Measurements from ENCODE around the gene POLR3E. TPM values are rescaled to one million over a fixed set of nuclear protein-coding genes. Genes with fewer than 3 reads are reported as not detected.

The POLR3E gene, protein sequence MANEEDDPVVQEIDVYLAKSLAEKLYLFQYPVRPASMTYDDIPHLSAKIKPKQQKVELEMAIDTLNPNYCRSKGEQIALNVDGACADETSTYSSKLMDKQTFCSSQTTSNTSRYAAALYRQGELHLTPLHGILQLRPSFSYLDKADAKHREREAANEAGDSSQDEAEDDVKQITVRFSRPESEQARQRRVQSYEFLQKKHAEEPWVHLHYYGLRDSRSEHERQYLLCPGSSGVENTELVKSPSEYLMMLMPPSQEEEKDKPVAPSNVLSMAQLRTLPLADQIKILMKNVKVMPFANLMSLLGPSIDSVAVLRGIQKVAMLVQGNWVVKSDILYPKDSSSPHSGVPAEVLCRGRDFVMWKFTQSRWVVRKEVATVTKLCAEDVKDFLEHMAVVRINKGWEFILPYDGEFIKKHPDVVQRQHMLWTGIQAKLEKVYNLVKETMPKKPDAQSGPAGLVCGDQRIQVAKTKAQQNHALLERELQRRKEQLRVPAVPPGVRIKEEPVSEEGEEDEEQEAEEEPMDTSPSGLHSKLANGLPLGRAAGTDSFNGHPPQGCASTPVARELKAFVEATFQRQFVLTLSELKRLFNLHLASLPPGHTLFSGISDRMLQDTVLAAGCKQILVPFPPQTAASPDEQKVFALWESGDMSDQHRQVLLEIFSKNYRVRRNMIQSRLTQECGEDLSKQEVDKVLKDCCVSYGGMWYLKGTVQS
- 71.1 and 74.5 TPM in 2 replicates for total RNA-seq (2014; rRNA removed; shearing (Covaris generic))
- 103 and 107 TPM in 2 replicates for total RNA-seq (2022)
- percentile 75 among the genes with signal in this experiment for Bru-seq, nascent RNA
- BruChase-seq, experiment 1, labeled RNA remaining after a 6-hour chase: percentile 86 among the genes with signal in this experiment
- BruChase-seq, experiment 2, labeled RNA remaining after a 2-hour chase: percentile 88 among the genes with signal in this experiment
- long read RNA-seq, transcript POLR3E-201 (21 exons, 3,697 nt): major isoform, 32 of 80 reads
- long read RNA-seq, partial matches to known transcripts: 11 of 80 reads
- long read RNA-seq, other reads (novel, unspliced or antisense): 37 of 80 reads

DNA sequence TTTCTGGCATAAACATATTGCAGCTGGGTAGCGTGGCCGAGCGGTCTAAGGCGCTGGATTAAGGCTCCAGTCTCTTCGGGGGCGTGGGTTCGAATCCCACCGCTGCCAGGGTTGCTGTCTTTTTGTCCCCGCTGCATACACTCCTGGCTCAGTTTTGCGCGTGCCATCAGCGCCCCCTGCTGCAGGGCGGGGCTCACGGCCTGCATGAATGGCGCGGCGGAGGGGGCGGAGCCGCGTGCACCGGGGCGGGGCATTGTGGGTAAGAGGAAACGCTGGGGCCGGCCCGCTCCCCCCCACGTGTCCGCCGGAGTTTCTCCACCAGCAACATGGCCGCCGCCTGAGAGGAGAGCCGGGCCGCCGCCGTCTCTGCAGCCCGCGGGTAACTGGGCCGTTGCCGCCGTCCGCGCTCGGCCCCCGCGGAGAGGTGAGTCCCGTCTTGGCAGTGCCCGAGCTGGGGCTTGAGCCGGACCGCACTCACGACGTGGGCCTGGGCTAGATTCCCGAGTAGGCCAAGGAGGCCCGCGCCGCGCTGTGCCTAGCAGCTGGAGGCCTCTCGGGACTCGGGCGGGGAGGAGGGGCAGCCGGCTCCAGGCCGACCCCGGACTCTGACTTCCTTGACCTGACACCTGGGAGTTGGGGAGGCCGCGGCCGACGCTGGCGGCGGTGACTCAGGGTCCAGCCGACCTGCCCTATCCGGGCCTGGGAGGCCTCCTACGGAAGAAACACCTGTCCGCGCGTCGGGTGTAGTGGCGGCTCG, at the start of gene POLR3E:
TSS of gene POLR3E (plus strand) at position 296 of the 757 bp plus-strand sequence. CDS start 5,560 bp downstream, outside the sequence.
- peak within 1 kb of the TSS; percentile 74 for H3K27ac ChIP-seq (ENCODE audit: low read depth, low read length, poor library complexity, severe bottlenecking)
- H3K4me3 ChIP-seq (ENCODE audit: low read depth, low read length, poor library complexity, severe bottlenecking): peak within 1 kb of the TSS; percentile 95
- DNase-seq (ENCODE audit: low spot score): peak; percentile 97
- ChIA-PET POLR2A (interaction anchor here (0.6 to 1.6 kb wide), 4 partner anchors 79 to 197 kb away, joined by 3 to 8 read pairs (median 3); partner anchors contain the start of gene EEF2K), CTCF (ENCODE audit: unreplicated experiment) (no interaction called here)
- no peak for TF ChIP-seq EZH2phosphoT487 (IDR thresholded peaks at IDR 0.05; ENCODE audit: borderline replicate concordance, low read depth, low read length)
- TF ChIP-seq, protein P1, sequence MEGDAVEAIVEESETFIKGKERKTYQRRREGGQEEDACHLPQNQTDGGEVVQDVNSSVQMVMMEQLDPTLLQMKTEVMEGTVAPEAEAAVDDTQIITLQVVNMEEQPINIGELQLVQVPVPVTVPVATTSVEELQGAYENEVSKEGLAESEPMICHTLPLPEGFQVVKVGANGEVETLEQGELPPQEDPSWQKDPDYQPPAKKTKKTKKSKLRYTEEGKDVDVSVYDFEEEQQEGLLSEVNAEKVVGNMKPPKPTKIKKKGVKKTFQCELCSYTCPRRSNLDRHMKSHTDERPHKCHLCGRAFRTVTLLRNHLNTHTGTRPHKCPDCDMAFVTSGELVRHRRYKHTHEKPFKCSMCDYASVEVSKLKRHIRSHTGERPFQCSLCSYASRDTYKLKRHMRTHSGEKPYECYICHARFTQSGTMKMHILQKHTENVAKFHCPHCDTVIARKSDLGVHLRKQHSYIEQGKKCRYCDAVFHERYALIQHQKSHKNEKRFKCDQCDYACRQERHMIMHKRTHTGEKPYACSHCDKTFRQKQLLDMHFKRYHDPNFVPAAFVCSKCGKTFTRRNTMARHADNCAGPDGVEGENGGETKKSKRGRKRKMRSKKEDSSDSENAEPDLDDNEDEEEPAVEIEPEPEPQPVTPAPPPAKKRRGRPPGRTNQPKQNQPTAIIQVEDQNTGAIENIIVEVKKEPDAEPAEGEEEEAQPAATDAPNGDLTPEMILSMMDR (conservative IDR thresholded peaks at IDR 0.05; ENCODE audit: low read length): peak; percentile 84
- peak within 1 kb of the TSS; percentile 87 for H2AFZ ChIP-seq (ENCODE audit: low read length)
- H3K4me1 ChIP-seq (ENCODE audit: insufficient read depth, low read length, poor library complexity, severe bottlenecking): peaks cover 25% of the 10 kb centered on the region
- H3K36me3 ChIP-seq (ENCODE audit: insufficient read depth, low read length): peaks cover 29% of the 10 kb centered on the region
- no peaks in the 10 kb centered on the region for H3K9me2 ChIP-seq (ENCODE audit: insufficient read depth, low read length)
- H3K4me2 ChIP-seq (ENCODE audit: low read length): peak within 1 kb of the TSS; percentile 96
- no peaks in the 10 kb centered on the region for H3K9me3 ChIP-seq (ENCODE audit: low read length)
- intact Hi-C loops (cut with micrococcal nuclease; ENCODE audit: unreplicated experiment): loop anchor here (5.0 kb wide), 3 partner anchors 290 to 1395 kb away; partner anchors contain the start of genes DCUN1D3, LYRM1, MOSMO and UQCRC2
- peaks cover 10% of the 10 kb centered on the region for H4K20me1 ChIP-seq (ENCODE audit: insufficient read depth, low read length)
- no TSS peak for BruUV-seq (replicated peaks)
- peaks cover 49% of the 10 kb centered on the region for H3K79me2 ChIP-seq (ENCODE audit: insufficient read depth, low read depth, low read length)

DNA sequence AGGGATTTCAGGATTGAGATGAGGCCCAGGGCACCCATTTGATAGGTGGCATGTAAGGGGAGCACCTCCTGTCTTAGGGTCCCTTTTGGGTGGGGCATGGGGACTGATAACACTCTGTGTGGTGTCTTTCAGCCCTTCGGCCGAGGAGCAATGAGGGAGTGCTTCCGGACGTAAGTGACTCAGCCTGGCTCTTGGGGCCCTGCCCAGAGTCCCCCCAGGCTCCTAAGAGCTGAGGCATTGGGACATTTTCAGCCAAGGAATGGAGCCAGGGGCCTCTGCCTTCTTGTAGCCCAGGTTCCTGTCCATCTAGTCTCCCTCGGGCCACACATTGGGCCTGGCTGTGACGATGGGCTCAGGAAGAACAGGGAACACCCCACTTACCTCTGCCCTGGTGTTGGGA, 46.7 kb upstream of the POLR3E start:
- BruUV-seq (replicated peaks): no TSS peak
- H2AFZ ChIP-seq (ENCODE audit: low read length): no peak overlapping the region
- no peaks in the 10 kb centered on the region for H3K9me2 ChIP-seq (ENCODE audit: insufficient read depth, low read length)
- POLR2A ChIA-PET: no interaction called here
- no peak overlapping the region for H3K4me2 ChIP-seq (ENCODE audit: low read length)
- CTCF ChIA-PET (ENCODE audit: unreplicated experiment): no interaction called here
- TF ChIP-seq EZH2phosphoT487 (IDR thresholded peaks at IDR 0.05; ENCODE audit: borderline replicate concordance, low read depth, low read length): no peak
- TF ChIP-seq, protein P1 (conservative IDR thresholded peaks at IDR 0.05; ENCODE audit: low read length): no peak
- peaks cover 6% of the 10 kb centered on the region; the same call in 1 of the 2 replicates for H3K9me3 ChIP-seq (ENCODE audit: low read length)
- no peak overlapping the region for H3K27ac ChIP-seq (ENCODE audit: low read depth, low read length, poor library complexity, severe bottlenecking)
- DNase-seq (ENCODE audit: low spot score): no peak
- no peaks in the 10 kb centered on the region for H3K79me2 ChIP-seq (ENCODE audit: insufficient read depth, low read depth, low read length)
- H3K36me3 ChIP-seq (ENCODE audit: insufficient read depth, low read length): peaks cover 82% of the 10 kb centered on the region
- intact Hi-C loops (cut with micrococcal nuclease; ENCODE audit: unreplicated experiment): no loop called here
- H3K4me1 ChIP-seq (ENCODE audit: insufficient read depth, low read length, poor library complexity, severe bottlenecking): no peaks in the 10 kb centered on the region
- H3K4me3 ChIP-seq (ENCODE audit: low read depth, low read length, poor library complexity, severe bottlenecking): no peak overlapping the region
- H4K20me1 ChIP-seq (ENCODE audit: insufficient read depth, low read length): no peaks in the 10 kb centered on the region

All from OCI-LY7 (cell line).